Suprapubic skin (tissue), 3 donors: ENCODE results near the gene TMEM59L.

Experiments
- CTCF ChIP-seq, 2 donors: fragments of 200-600 bp in 1 of 2; fragments of 450-650 bp in 1 of 2; sonication (generic) in 1 of 2; IDR thresholded peaks; one replicate each; pipeline ENCODE4 v1.5.1; 2016 to 2019; ENCODE audit warnings: antibody characterized with exemption in 2 of 2, mild to moderate bottlenecking in 1 of 2, moderate library complexity in 1 of 2
- EP300 ChIP-seq: sonication (generic); formaldehyde crosslinking; IDR thresholded peaks from one replicate; pipeline ENCODE4 v1.6.1; 2017; ENCODE audit warnings: antibody characterized with exemption

GRCh38 chr19:18657590-18658365 lies 45.1 kb downstream of the TMEM59L start:
- TF ChIP-seq CTCF (IDR thresholded peaks at IDR 0.05) (no peak), EP300 (no peak)
